Kidney epithelial cell (primary cell): ENCODE measurements around the gene GADD45B. TPM values are rescaled to one million over a fixed set of nuclear protein-coding genes. Genes with fewer than 3 reads are reported as not detected.

ENCODE experiments used
- DNase-seq: peaks from one replicate; pipeline ENCODE4 v3.0.0-alpha.2; 2010; ENCODE audit warnings: low read depth
- H3K27me3 ChIP-seq: 2 replicates; pipeline ENCODE4 v1.6.0; 2011; ENCODE audit warnings: low read length; ENCODE audit not compliant: control insufficient read depth, insufficient read depth
- H3K36me3 ChIP-seq: 2 replicates; pipeline ENCODE4 v1.5.1; 2011; ENCODE audit warnings: low read length; ENCODE audit not compliant: control insufficient read depth, insufficient read depth
- H3K4me3 ChIP-seq: 2 replicates; pipeline ENCODE4 v1.5.1; 2011; ENCODE audit warnings: low read depth, mild to moderate bottlenecking, control low read depth, low read length
- CTCF ChIP-seq: IDR thresholded peaks from 2 replicates; pipeline ENCODE4 v1.5.1; 2011; ENCODE audit warnings: mild to moderate bottlenecking, moderate library complexity, low read length, control low read depth, inconsistent platforms; ENCODE audit not compliant: insufficient read depth, poor library complexity, severe bottlenecking
- total RNA-seq: library from RNA; depleted of rRNA; stranded (reverse); fragments of >200 nt; gene quantifications from 2 replicates; pipeline ENCODE4 v1.2.3, GENCODE V29; 2015

Gene GADD45B
- total RNA-seq, 1 donor from 2014 or later = 99.6 TPM

- H3K36me3 ChIP-seq = peaks cover 1% of the 10 kb centered on the region
- H3K4me3 ChIP-seq = no peak overlapping the region
- TF ChIP-seq CTCF = no peak
- no peak for DNase-seq
- H3K27me3 ChIP-seq = no peaks in the 10 kb centered on the region
These were observed 26.9 kb upstream of the GADD45B start for GRCh38 chr19:2449019-2449418.

- H3K36me3 ChIP-seq = peaks cover 1% of the 10 kb centered on the region
- TF ChIP-seq CTCF = no peak
- no peak overlapping the region for H3K4me3 ChIP-seq
- no peak for DNase-seq
- no peaks in the 10 kb centered on the region for H3K27me3 ChIP-seq
These were observed 24.8 kb upstream of the GADD45B start for GRCh38 chr19:2451138-2451537.

- H3K36me3 ChIP-seq = peaks cover 1% of the 10 kb centered on the region
- H3K27me3 ChIP-seq = no peaks in the 10 kb centered on the region
- DNase-seq = no peak
- no peak overlapping the region for H3K4me3 ChIP-seq
- no peak for TF ChIP-seq CTCF
These were observed 24.2 kb upstream of the GADD45B start for GRCh38 chr19:2451741-2452140.

GRCh38 chr19:2453431-2454025 is 22.4 kb upstream of the GADD45B start:
- H3K36me3 ChIP-seq = peaks cover 1% of the 10 kb centered on the region
- H3K27me3 ChIP-seq = no peaks in the 10 kb centered on the region
- TF ChIP-seq CTCF = no peak
- no peak for DNase-seq
- H3K4me3 ChIP-seq = no peak overlapping the region

- Histone ChIP-seq H3K36me3 (peaks cover 1% of the 10 kb centered on the region), H3K4me3 (no peak overlapping the region), H3K27me3 (no peaks in the 10 kb centered on the region)
- TF ChIP-seq CTCF = no peak
- DNase-seq = no peak
These were observed 21.5 kb upstream of the GADD45B start for GRCh38 chr19:2454199-2454961.
